ENCODE measurements around the gene CUBN.

DNA sequence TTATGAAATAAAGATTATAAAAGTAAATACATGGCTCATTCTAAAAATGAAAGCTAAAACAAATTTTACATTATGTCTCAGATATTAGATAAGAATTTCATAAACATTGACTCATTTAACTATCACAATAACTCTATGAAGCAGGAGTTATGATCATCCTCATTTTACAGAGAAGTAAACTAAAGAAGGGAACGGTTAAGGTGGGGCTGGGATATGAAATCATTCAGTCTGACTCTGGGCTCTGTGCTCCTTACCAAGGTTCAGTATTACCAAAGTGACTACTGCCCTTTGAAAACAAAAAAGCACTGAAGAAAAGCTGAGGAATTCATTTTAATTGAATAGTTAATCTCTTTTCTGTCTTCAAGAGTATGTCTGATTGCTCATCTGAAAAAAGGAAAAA, 22.1 kb upstream of the CUBN start:
- TF ChIP-seq, protein P1, sequence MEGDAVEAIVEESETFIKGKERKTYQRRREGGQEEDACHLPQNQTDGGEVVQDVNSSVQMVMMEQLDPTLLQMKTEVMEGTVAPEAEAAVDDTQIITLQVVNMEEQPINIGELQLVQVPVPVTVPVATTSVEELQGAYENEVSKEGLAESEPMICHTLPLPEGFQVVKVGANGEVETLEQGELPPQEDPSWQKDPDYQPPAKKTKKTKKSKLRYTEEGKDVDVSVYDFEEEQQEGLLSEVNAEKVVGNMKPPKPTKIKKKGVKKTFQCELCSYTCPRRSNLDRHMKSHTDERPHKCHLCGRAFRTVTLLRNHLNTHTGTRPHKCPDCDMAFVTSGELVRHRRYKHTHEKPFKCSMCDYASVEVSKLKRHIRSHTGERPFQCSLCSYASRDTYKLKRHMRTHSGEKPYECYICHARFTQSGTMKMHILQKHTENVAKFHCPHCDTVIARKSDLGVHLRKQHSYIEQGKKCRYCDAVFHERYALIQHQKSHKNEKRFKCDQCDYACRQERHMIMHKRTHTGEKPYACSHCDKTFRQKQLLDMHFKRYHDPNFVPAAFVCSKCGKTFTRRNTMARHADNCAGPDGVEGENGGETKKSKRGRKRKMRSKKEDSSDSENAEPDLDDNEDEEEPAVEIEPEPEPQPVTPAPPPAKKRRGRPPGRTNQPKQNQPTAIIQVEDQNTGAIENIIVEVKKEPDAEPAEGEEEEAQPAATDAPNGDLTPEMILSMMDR (conservative IDR thresholded peaks at IDR 0.05) = no peak
- TF ChIP-seq EZH2 (IDR thresholded peaks at IDR 0.05; ENCODE audit: low read depth) = no peak
